ENCODE results near the gene FBXW12. TPM values are rescaled to one million over a fixed set of nuclear protein-coding genes. Genes with fewer than 3 reads are reported as not detected.

FBXW12 gene
- total and polyA plus RNA-seq, 2 of the 8 experiments (the other 6 are each of a cell fraction or from before 2014, with no cell fraction given), result 0.35 to 0.85 TPM

DNA sequence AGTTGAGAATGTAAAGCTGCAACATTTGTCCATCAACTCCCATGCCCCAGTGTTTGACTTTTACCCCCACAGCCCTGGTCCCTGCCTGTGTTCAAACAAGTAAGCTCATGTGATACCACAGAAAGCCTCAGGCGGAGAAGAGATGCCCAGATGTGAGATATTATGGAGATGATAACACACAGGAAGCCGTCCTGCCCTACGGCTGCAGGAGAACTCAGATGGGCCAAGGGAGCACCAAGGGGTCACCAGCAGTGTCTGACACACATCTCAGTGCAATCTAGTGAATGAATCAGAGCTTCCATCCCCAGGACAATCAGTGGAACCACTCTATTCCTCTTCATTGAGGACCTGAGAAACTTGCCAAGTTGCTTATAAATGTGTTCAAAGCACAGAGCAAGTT lies 24.5 kb upstream of the FBXW12 start:
- Histone ChIP-seq H3K23ac (ENCODE audit: insufficient read length) (no peak overlapping the region), H3K23me2 (ENCODE audit: low read depth, low read length) (no peaks in the 10 kb centered on the region), H3K36me3 (ENCODE audit: control insufficient read depth in 2 of 4, insufficient read depth in 4 of 4, low read length in 3 of 4) (no peaks in the 10 kb centered on the region), H2BK20ac (ENCODE audit: low read length) (no peak overlapping the region), H3K4ac (replicated peaks; ENCODE audit: insufficient read length, low read depth, low read length) (no peak overlapping the region), H3K27me3 (replicated peaks in 1 of 4; ENCODE audit: control insufficient read depth in 3 of 4, extremely low read depth in 1 of 4, insufficient read depth in 3 of 4, low read length in 3 of 4) (peaks cover 0 to under 1% (median 0%) of the 10 kb centered on the region in 4 experiments; a peak in 1 of 7 replicates), H2BK15ac (ENCODE audit: low read length) (no peak overlapping the region), H3K56ac (replicated peaks; ENCODE audit: insufficient read length, low read depth, low read length) (no peak overlapping the region), H3K4me2 (ENCODE audit: insufficient read depth in 1 of 2, low read depth in 2 of 2, low read length in 2 of 2) (no peak overlapping the region), H4K91ac (replicated peaks; ENCODE audit: insufficient read length, low read length) (no peak overlapping the region), H2BK5ac (ENCODE audit: low read depth, low read length) (no peak overlapping the region), H4K20me1 (replicated peaks in 1 of 2; ENCODE audit: control insufficient read depth in 1 of 2, insufficient read depth in 2 of 2, low read length in 2 of 2) (no peaks in the 10 kb centered on the region), H4K8ac (ENCODE audit: extremely low read depth, insufficient read depth, low read length) (no peak overlapping the region), H3K9ac (replicated peaks in 1 of 4; ENCODE audit: extremely low read depth in 1 of 4, low read depth in 3 of 4, low read length in 3 of 4) (no peak overlapping the region), H3K4me3 (ENCODE audit: extremely low read depth in 1 of 4, insufficient read depth in 2 of 4, low read depth in 3 of 4, low read length in 4 of 4) (no peak overlapping the region), H3K79me2 (ENCODE audit: control insufficient read depth in 1 of 2, insufficient read depth in 2 of 2, low read length in 2 of 2) (no peaks in the 10 kb centered on the region), H2BK120ac (replicated peaks; ENCODE audit: low read depth, low read length) (no peak overlapping the region), H3K14ac (ENCODE audit: insufficient read length) (no peak overlapping the region), H3K18ac (ENCODE audit: extremely low read depth, low read length) (no peak overlapping the region), H2BK12ac (ENCODE audit: low read depth, low read length) (no peak overlapping the region), H3K4me1 (replicated peaks in 1 of 4; ENCODE audit: control insufficient read depth in 3 of 4, insufficient read depth in 4 of 4, low read length in 3 of 4) (no peaks in the 10 kb centered on the region), H3K9me3 (ENCODE audit: insufficient read depth in 2 of 2, low read depth in 1 of 2, low read length in 1 of 2) (no peaks in the 10 kb centered on the region), H3K79me1 (ENCODE audit: low read depth, low read length) (no peaks in the 10 kb centered on the region), H3K27ac (ENCODE audit: low read depth, low read length) (no peak overlapping the region), H2AK5ac (ENCODE audit: low read depth, low read length) (no peak overlapping the region), H2AFZ (ENCODE audit: low read length) (no peak overlapping the region), H4K5ac (ENCODE audit: insufficient read length, low read depth, low read length) (no peak overlapping the region)
- WGBS, 2 experiments (ENCODE audit: extremely low coverage in 1 of 2, insufficient coverage in 1 of 2, insufficient read length in 1 of 2, insufficient replicate concordance in 2 of 2, low coverage in 1 of 2, low lambda C conversion rate in 2 of 2, missing lambda C conversion rate in 1 of 2), result 88% methylated on average over 3 of the region's 3 CpGs; no CpG with 5 or more reads in 1 of the 2 experiments
- FAIRE-seq (no peak), DNase-seq (ENCODE audit: low read depth in 1 of 2, low spot score in 2 of 2) (no peak)
- ChIA-PET CTCF (ENCODE audit: partially characterized antibody) (interaction anchor here (0.7 to 0.9 kb wide), 3 partner anchors 53 to 100 kb away, joined by 3 to 4 read pairs (median 4); no protein-coding TSS in a partner anchor), POLR2A (ENCODE audit: partially characterized antibody) (interaction anchor here (1.3 kb wide), 1 partner anchor 51 kb away, joined by 4 read pairs; no protein-coding TSS in a partner anchor)
- TF ChIP-seq CHD1 (IDR thresholded peaks at IDR 0.05; ENCODE audit: low read depth, low read length), result no peak
- TF ChIP-seq CHD2 (IDR thresholded peaks at IDR 0.05; ENCODE audit: low read length), result no peak
- TF ChIP-seq POLR2A (IDR thresholded peaks at IDR 0.05; ENCODE audit: control extremely low read depth in 1 of 2, low read depth in 2 of 2, low read length in 2 of 2), result no peak
- no peak for TF ChIP-seq SIN3A (conservative IDR thresholded peaks at IDR 0.05 in 1 of 2, IDR thresholded peaks at IDR 0.05 in 1 of 2; ENCODE audit: low read depth in 1 of 2, low read length in 2 of 2)
- TF ChIP-seq SRF (IDR thresholded peaks at IDR 0.05; ENCODE audit: low read depth, low read length), result no peak
- no peak for TF ChIP-seq TCF12 (IDR thresholded peaks at IDR 0.05; ENCODE audit: low read depth, low read length)
- TF ChIP-seq RAD21 (IDR thresholded peaks at IDR 0.05 in 1 of 2, conservative IDR thresholded peaks at IDR 0.05 in 1 of 2; ENCODE audit: low read depth in 2 of 2, low read length in 2 of 2), result no peak
- no peak for TF ChIP-seq EZH2 (IDR thresholded peaks at IDR 0.05; ENCODE audit: low read depth, low read length, severe bottlenecking)
- no peak for TF ChIP-seq PHF8 (conservative IDR thresholded peaks at IDR 0.05; ENCODE audit: low read depth, low read length)
- no peak for TF ChIP-seq BCL11A (IDR thresholded peaks at IDR 0.05; ENCODE audit: low read depth in 2 of 2, low read length in 2 of 2)
- no peak for TF ChIP-seq CTCF (IDR thresholded peaks at IDR 0.05; ENCODE audit: control extremely low read depth in 1 of 3, insufficient read depth in 1 of 3, low read depth in 1 of 3, low read length in 3 of 3)
- no peak for TF ChIP-seq ZNF274 (IDR thresholded peaks at IDR 0.05; ENCODE audit: borderline replicate concordance, extremely low read depth, low read length)

All from H1 (cell line).